Activated B cell treated with CpG ODN at 0.5 μM for 24 hours (primary cell): Measurements from ENCODE around the gene MOB1A. TPM values are rescaled to one million over a fixed set of nuclear protein-coding genes. Genes with fewer than 3 reads are reported as not detected.
"Not testable (repeated sequence)": the region's sequence is repeated elsewhere in the genome, so short reads cannot be mapped to it uniquely, and the experiment has no call there.

Experiments used
- ATAC-seq: fragments of 200-7000 bp; cut with Tn5 transposase; one replicate; pipeline ENCODE4 v1.10.0; 2021; ENCODE audit warnings: low read depth, mild to moderate bottlenecking, moderate library complexity
- CTCF ChIA-PET: fragments of 350-600 bp; sonication (Branson Sonifier 250); formaldehyde crosslinking; loops from one replicate; lab custom pipeline; 2021; ENCODE audit warnings: antibody characterized with exemption; lab: Charles Lee
- POLR2A ChIA-PET: fragments of 350-600 bp; sonication (Branson Sonifier 250); formaldehyde crosslinking; loops from one replicate; lab custom pipeline; 2021; ENCODE audit warnings: antibody characterized with exemption; lab: Charles Lee
- DNase-seq: peaks from one replicate; pipeline ENCODE4 v3.0.0; 2022
- H3K27ac Mint-ChIP-seq: one replicate; pipeline ENCODE4 v1.8.0; 2020; ENCODE audit warnings: mixed read lengths
- H3K27me3 Mint-ChIP-seq: one replicate; pipeline ENCODE4 v1.8.0; 2021; ENCODE audit warnings: mixed read lengths
- H3K36me3 Mint-ChIP-seq: one replicate; pipeline ENCODE4 v1.8.0; 2021; ENCODE audit warnings: low read depth, mixed read lengths
- H3K4me1 Mint-ChIP-seq: one replicate; pipeline ENCODE4 v1.8.0; 2021; ENCODE audit warnings: mixed read lengths
- H3K4me3 Mint-ChIP-seq: one replicate; pipeline ENCODE4 v1.8.0; 2020; ENCODE audit warnings: mild to moderate bottlenecking, mixed read lengths
- H3K9me3 Mint-ChIP-seq: one replicate; pipeline ENCODE4 v1.8.0; 2020; ENCODE audit warnings: mixed read lengths
- CTCF ChIP-seq: fragments of 200-600 bp; IDR thresholded peaks from one replicate; pipeline ENCODE4 v1.8.0; 2022; ENCODE audit warnings: antibody characterized with exemption, mild to moderate bottlenecking
- intact Hi-C: fragments of 100-400 bp; cut with micrococcal nuclease; formaldehyde crosslinking; loops from one replicate; pipeline ENCODE4 v1.15.1; 2024
- total RNA-seq: library from RNA; stranded (reverse); gene quantifications from 2 replicates; pipeline ENCODE4 v1.2.3, GENCODE V29; 2022

The MOB1A gene
- total RNA-seq, 1 donor from 2014 or later = 318 TPM

GRCh38 chr2:74128206-74128605, 50.5 kb downstream of the MOB1A start:
- H3K4me1 Mint-ChIP-seq = no peaks in the 10 kb centered on the region
- no peak for DNase-seq
- ChIA-PET CTCF (no interaction called here), POLR2A (no interaction called here)
- H3K36me3 Mint-ChIP-seq = peaks cover 2% of the 10 kb centered on the region
- H3K27me3 Mint-ChIP-seq = no peaks in the 10 kb centered on the region
- intact Hi-C loops = no loop called here
- no peak for TF ChIP-seq CTCF
- no peak overlapping the region for H3K27ac Mint-ChIP-seq
- no peak for ATAC-seq
- no peak overlapping the region for H3K4me3 Mint-ChIP-seq
- H3K9me3 Mint-ChIP-seq = no peaks in the 10 kb centered on the region

- H3K27ac Mint-ChIP-seq, H3K27me3 Mint-ChIP-seq, H3K9me3 Mint-ChIP-seq, H3K4me1 Mint-ChIP-seq, H3K4me3 Mint-ChIP-seq, ATAC-seq, POLR2A ChIA-PET, DNase-seq, CTCF ChIA-PET, H3K36me3 Mint-ChIP-seq: not testable (repeated sequence)
- intact Hi-C loops = loop anchor here (5.0 kb wide), 1 partner anchor 122 kb away; no protein-coding TSS in a partner anchor
These were observed 54.7 kb downstream of the MOB1A start for GRCh38 chr2:74123955-74124354.

GRCh38 chr2:74121846-74122245, 56.8 kb downstream of the MOB1A start:
- H3K9me3 Mint-ChIP-seq, ATAC-seq, H3K4me1 Mint-ChIP-seq, DNase-seq, H3K36me3 Mint-ChIP-seq, H3K27ac Mint-ChIP-seq, H3K27me3 Mint-ChIP-seq, H3K4me3 Mint-ChIP-seq: not testable (repeated sequence)
- CTCF ChIA-PET = interaction anchor here (1.3 to 2.3 kb wide), 4 partner anchors 26 to 410 kb away, joined by 3 to 12 read pairs (median 4); partner anchors contain the start of gene BOLA3
- POLR2A ChIA-PET = interaction anchor here (0.6 to 2.3 kb wide), 2 partner anchors 57 to 74 kb away, joined by 4 to 17 read pairs; partner anchors contain the start of gene MOB1A
- intact Hi-C loops = loop anchor here (2.0 to 5.0 kb wide), 2 partner anchors 77 to 120 kb away; partner anchors contain the start of gene MTHFD2

GRCh38 chr2:74119912-74120825, 58.5 kb downstream of the MOB1A start:
- POLR2A ChIA-PET = interaction anchor here (0.5 to 2.3 kb wide), 27 partner anchors 9 to 1291 kb away, joined by 3 to 24 read pairs (median 4); partner anchors contain the start of genes BOLA3, DGUOK, MOB1A and MTHFD2
- H3K4me3 Mint-ChIP-seq = peak overlapping the region; percentile 89
- no peak for TF ChIP-seq CTCF
- CTCF ChIA-PET = interaction anchor here (0.8 to 2.3 kb wide), 11 partner anchors 10 to 412 kb away, joined by 3 to 12 read pairs (median 4); partner anchors contain the start of genes BOLA3, MOB1A and STAMBP
- intact Hi-C loops = loop anchor here (1.0 to 5.0 kb wide), 6 partner anchors 27 to 383 kb away; partner anchors contain the start of genes BOLA3, MTHFD2, STAMBP and TPRKB
- peaks cover 6% of the 10 kb centered on the region for H3K4me1 Mint-ChIP-seq
- peaks cover 3% of the 10 kb centered on the region for H3K36me3 Mint-ChIP-seq
- DNase-seq (peak; percentile 86), ATAC-seq (peak; percentile 95)
- H3K27me3 Mint-ChIP-seq = peaks cover 4% of the 10 kb centered on the region
- peaks cover 6% of the 10 kb centered on the region for H3K9me3 Mint-ChIP-seq
- H3K27ac Mint-ChIP-seq = peak overlapping the region; percentile 94

- ATAC-seq (no peak), DNase-seq (no peak)
- Mint-ChIP-seq H3K27ac (no peak overlapping the region), H3K36me3 (peaks cover 3% of the 10 kb centered on the region), H3K9me3 (peaks cover 6% of the 10 kb centered on the region), H3K4me1 (peaks cover 6% of the 10 kb centered on the region), H3K27me3 (peaks cover 8% of the 10 kb centered on the region), H3K4me3 (no peak overlapping the region)
- TF ChIP-seq CTCF = no peak
- POLR2A ChIA-PET = interaction anchor here (0.7 to 1.6 kb wide), 2 partner anchors 291 to 382 kb away, joined by 5 to 14 read pairs; partner anchors contain the start of genes STAMBP and TPRKB
- CTCF ChIA-PET = interaction anchor here (1.2 to 1.7 kb wide), 2 partner anchors 9 to 32 kb away, joined by 5 to 9 read pairs; no protein-coding TSS in a partner anchor
- intact Hi-C loops = no loop called here
These were observed 59.3 kb downstream of the MOB1A start for GRCh38 chr2:74119339-74119738.
